H1 (cell line): ENCODE measurements around the gene SERPINE2. TPM values are rescaled to one million over a fixed set of nuclear protein-coding genes. Genes with fewer than 3 reads are reported as not detected.

ENCODE experiments used
- RAD21 ChIP-seq, 2 experiments: IDR thresholded peaks in 1 of 2; conservative IDR thresholded peaks in 1 of 2; 2 replicates each; pipeline ENCODE4 v1.6.1; 2011; ENCODE audit warnings: low read depth in 2 of 2, low read length in 2 of 2, improper control_type of control experiment in 1 of 2, inconsistent platforms in 1 of 2, mild to moderate bottlenecking in 1 of 2, moderate library complexity in 1 of 2
- polyA plus RNA-seq, 7 experiments: library from polyadenylated mRNA; depleted of rRNA in 3 of 7; stranded (reverse) in 5 of 7; unstranded in 2 of 7; fragments of >200 nt in 5 of 7; fragments of 200-250 nt in 2 of 7; gene quantifications; 1 replicate in 5 of 7; 2 replicates in 1 of 7; 4 replicates in 1 of 7; pipeline versions ENCODE4 v1.2.1 to v1.2.3, GENCODE V29; 2011 to 2013; ENCODE audit warnings: missing spikeins in 2 of 7, mixed read lengths in 2 of 7
- total RNA-seq: library from RNA; stranded (reverse); fragmentation: NEBNext Ultra II Directional; extraction: Animal tissue kit (Norgen Biotek cat#: 25700); gene quantifications from 2 replicates; pipeline ENCODE4 v1.2.1, GENCODE V29; 2021

The SERPINE2 gene
- total and polyA plus RNA-seq, 2 of the 8 experiments (the other 6 are each of a cell fraction or from before 2014, with no cell fraction given), result 26.2 to 76.0 TPM

DNA sequence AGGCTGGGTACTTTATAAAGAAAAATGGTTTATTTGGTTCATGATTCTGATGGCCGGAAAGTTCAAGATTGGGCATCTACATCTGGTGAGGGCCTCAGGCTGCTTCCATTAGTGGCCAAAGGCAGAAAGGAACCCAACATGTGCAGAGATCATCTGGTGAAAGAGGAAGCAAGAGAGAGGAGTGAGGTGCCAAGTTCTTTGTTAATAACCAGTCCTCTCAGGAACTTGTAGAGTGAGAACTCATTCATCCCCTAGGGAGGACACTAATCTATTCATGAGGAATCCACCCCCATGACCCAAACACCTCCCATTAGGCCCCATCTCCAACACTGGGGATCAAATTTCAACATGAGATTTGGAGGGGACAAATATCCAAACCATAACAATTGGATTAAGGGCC is 17.8 kb upstream of the SERPINE2 start (continued):
- TF ChIP-seq RAD21 (IDR thresholded peaks at IDR 0.05 in 1 of 2, conservative IDR thresholded peaks at IDR 0.05 in 1 of 2; ENCODE audit: low read depth in 2 of 2, low read length in 2 of 2), result no peak
- TF ChIP-seq, all 59 proteins: peak for 0
